ENCODE results near the gene TSEN54.

DNA sequence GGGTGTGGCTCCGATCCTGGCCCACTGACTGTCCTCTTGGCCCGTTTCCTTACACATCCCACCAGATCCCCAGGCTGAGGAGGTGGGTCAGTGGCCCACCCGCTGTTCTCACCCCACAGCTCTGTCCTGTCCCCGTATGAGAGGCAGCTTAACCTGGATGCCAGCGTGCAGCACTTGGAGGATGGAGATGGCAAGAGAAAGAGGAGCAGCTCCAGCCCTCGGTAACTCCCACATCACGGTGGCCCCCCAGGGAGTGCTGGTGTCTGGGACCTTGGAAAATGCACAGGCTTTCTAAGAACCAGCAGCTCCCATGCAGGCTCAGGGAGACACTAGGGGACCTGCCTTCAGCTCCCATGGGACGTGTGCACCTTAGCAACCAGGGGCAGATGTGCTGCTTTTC is 5.0 kb downstream of the TSEN54 start:
- TF ChIP-seq, protein P1, sequence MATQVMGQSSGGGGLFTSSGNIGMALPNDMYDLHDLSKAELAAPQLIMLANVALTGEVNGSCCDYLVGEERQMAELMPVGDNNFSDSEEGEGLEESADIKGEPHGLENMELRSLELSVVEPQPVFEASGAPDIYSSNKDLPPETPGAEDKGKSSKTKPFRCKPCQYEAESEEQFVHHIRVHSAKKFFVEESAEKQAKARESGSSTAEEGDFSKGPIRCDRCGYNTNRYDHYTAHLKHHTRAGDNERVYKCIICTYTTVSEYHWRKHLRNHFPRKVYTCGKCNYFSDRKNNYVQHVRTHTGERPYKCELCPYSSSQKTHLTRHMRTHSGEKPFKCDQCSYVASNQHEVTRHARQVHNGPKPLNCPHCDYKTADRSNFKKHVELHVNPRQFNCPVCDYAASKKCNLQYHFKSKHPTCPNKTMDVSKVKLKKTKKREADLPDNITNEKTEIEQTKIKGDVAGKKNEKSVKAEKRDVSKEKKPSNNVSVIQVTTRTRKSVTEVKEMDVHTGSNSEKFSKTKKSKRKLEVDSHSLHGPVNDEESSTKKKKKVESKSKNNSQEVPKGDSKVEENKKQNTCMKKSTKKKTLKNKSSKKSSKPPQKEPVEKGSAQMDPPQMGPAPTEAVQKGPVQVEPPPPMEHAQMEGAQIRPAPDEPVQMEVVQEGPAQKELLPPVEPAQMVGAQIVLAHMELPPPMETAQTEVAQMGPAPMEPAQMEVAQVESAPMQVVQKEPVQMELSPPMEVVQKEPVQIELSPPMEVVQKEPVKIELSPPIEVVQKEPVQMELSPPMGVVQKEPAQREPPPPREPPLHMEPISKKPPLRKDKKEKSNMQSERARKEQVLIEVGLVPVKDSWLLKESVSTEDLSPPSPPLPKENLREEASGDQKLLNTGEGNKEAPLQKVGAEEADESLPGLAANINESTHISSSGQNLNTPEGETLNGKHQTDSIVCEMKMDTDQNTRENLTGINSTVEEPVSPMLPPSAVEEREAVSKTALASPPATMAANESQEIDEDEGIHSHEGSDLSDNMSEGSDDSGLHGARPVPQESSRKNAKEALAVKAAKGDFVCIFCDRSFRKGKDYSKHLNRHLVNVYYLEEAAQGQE (IDR thresholded peaks at IDR 0.05; ENCODE audit: unreplicated experiment): no peak
- no peak for TF ChIP-seq POLR2AphosphoS5 (IDR thresholded peaks at IDR 0.05; ENCODE audit: low read depth)
- TF ChIP-seq, protein P2, sequence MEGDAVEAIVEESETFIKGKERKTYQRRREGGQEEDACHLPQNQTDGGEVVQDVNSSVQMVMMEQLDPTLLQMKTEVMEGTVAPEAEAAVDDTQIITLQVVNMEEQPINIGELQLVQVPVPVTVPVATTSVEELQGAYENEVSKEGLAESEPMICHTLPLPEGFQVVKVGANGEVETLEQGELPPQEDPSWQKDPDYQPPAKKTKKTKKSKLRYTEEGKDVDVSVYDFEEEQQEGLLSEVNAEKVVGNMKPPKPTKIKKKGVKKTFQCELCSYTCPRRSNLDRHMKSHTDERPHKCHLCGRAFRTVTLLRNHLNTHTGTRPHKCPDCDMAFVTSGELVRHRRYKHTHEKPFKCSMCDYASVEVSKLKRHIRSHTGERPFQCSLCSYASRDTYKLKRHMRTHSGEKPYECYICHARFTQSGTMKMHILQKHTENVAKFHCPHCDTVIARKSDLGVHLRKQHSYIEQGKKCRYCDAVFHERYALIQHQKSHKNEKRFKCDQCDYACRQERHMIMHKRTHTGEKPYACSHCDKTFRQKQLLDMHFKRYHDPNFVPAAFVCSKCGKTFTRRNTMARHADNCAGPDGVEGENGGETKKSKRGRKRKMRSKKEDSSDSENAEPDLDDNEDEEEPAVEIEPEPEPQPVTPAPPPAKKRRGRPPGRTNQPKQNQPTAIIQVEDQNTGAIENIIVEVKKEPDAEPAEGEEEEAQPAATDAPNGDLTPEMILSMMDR (conservative IDR thresholded peaks at IDR 0.05; ENCODE audit: low read depth in 2 of 2): no peak
- no peak for TF ChIP-seq NANOG (IDR thresholded peaks at IDR 0.05; ENCODE audit: borderline replicate concordance)
- no peak for TF ChIP-seq EZH2phosphoT487 (IDR thresholded peaks at IDR 0.05; ENCODE audit: unreplicated experiment)
- TF ChIP-seq EZH2 (IDR thresholded peaks at IDR 0.05; ENCODE audit: low read depth, unreplicated experiment): no peak
- TF ChIP-seq, protein P3, sequence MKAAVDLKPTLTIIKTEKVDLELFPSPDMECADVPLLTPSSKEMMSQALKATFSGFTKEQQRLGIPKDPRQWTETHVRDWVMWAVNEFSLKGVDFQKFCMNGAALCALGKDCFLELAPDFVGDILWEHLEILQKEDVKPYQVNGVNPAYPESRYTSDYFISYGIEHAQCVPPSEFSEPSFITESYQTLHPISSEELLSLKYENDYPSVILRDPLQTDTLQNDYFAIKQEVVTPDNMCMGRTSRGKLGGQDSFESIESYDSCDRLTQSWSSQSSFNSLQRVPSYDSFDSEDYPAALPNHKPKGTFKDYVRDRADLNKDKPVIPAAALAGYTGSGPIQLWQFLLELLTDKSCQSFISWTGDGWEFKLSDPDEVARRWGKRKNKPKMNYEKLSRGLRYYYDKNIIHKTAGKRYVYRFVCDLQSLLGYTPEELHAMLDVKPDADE (IDR thresholded peaks at IDR 0.05): no peak
- TF ChIP-seq STAT1 (IDR thresholded peaks at IDR 0.05; ENCODE audit: unreplicated experiment): no peak
- TF ChIP-seq ZNF114 (CRISPR knock-in tag; IDR thresholded peaks at IDR 0.05): no peak
- no peak for TF ChIP-seq JUNB (IDR thresholded peaks at IDR 0.05; ENCODE audit: unreplicated experiment)

All from GM23338 (cell line).